ENCODE data around the gene DOK1.
A peak's percentile ranks its signal among the peaks of the same experiment; 100 is the strongest.

Gene DOK1

DNA sequence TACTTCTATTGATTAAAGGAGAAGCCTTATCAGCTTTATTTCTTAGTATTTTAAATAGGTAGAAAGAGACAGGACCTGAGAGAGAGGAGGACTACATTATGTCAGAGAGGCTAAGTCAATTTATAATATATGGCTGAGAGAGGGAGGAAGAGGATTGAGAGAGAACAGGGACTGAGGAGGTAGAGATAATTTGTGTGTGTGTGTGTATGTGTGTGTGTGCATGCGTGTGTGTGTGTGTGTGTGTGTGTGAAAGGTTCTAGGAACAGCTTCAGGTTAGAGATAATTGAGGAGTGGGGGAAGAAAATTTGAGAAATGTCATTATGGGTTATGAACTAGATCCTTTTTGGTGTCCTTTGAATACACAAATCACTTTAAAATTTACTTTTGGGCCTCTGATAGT is 15.2 kb downstream of the DOK1 start:
- no peak for DNase-seq (ENCODE audit: low spot score)

DNA sequence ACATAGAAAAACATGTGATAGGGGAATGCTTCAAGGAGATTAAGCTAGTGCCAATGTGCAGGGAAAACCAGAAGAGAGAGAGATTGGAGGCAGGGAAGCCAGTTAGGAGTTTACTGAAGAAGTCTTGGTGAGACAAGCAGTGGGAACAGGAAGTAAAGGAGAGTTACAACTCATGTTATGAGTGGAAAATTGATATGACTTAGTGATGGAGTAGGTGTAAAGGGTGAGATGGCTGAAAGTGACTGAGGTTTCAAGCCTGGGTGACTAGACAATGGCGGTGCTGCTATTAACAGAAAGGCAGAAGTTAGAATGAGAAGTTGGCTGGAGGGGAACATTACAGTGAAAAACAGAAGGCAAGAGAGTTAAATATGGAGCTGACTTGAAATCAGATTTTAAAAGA is 16.5 kb downstream of the DOK1 start:
- DNase-seq (ENCODE audit: low spot score): no peak

DNA sequence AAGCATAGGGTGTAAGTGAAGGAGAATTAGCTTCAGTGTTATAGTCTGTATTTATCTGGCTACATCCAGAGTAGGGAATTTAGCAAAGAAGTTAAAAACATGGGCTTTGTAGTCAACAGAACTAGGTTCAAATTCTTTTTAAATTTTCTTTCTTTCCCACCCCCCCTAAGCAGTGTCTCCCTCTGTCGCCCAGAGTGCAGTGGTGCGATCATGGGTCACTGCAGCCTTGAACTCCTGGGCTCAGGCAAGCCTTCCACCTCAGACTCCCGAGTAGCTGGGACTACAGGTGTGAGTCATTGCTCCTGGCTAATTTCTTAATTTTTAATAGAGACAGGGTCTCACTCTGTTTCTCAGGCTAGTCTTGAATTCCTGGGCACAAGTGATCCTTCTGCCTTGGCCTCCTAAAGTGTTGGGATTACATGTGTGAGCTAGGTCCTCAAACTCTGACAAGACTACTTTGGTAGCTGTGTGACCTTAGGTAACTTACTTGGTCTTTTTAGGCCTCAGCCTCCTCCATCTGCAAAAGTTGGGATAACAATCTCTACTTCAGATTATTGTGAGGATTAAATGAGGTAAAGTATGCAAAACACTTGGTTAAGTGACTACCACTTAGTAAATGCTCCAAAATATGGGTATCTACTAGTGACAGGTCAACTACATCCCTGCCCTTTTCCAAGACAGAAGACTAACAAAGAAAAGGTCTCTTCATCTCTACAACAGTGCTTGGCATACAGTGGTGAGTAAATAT is 17.8 kb downstream of the DOK1 start:
- no peak for DNase-seq (ENCODE audit: low spot score)

DNA sequence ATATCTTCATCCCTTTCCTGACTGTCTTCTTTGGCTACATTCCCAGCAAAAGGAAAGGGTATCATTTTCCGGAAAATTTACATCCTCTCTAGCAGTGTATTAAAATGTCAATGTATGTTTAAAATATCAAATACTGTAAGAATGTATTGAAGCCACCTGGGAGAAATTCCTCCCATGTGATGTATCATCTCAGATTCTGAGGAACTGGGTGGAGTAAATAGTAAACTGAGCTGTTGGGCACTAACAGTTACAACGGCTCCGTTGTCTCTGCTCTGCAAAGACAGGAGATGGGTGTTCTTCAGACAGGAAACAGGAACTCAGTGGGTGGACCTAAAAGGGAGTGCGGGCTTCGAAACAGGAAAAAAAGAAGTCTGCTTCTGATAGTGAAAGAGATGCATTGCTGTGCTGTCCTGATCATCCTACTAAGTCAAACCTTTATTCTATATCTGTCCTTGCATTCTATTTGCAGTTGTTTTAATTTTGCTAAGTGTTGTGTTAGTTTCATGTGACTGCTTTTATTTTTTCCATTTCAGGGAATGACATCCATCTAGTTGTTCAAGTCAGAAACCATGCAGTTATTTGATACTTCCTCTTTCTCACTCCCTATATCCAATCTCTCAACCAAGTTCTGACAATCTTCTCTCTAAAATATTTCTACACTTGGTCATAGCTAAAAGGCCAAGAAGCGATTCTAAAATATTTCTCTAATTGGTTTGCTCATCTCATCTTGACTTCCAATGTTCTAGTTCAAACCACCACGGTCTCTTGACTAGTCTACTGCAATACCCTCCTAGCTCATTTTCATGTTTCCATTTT is 19.4 kb downstream of the DOK1 start:
- no peak for DNase-seq (ENCODE audit: low spot score)

DNA sequence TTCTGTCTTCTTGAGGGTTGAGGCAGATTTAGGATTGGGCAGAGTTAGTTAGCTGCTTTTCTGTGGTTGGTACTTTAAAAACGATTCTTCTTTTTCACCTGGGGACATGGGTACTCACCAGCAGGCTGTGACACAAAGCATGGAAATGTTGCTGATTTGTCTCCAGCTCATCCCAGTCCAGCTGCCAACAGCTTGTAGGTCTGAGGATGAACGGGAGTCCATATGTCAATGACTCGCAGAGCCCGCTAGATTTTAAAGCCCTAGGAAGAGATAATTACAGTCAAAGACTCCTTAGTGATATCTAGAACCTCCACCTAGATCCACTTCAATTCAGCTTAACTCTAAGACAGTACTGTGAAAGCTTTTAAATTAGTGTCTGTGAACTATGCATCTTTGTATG is 20.8 kb downstream of the DOK1 start:
- no peak for DNase-seq (ENCODE audit: low spot score)

DNA sequence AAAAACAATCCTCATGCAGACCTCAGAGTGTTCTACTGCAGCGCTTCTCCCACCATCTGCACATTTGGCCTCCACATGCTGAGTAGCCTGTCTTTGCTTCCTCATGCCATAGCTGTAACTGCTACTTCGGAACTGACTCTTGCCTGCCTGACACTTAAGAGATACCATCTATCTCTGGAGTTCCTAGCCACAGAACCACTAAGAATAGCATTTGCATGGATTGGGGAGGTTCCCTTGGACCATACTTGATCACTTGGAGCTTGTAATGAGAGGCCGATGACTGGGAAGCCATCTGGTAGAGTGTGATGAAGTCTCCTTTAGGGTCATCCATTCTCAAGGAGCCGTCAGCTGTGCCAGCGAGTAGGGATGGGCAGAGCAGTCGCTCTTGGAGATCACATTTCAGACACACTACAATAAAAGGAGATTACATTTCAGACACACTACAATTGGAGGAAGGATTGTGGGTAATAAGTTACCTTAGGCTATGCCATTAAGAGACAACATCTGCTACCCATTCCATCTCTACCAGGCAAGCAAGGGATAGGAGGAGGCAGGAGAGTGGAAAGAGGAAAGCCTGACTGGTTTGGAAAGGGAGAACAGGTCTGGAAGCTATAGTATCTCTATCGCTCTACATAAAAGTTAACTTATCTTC is 21.8 kb downstream of the DOK1 start:
- DNase-seq (ENCODE audit: low spot score): no peak

DNA sequence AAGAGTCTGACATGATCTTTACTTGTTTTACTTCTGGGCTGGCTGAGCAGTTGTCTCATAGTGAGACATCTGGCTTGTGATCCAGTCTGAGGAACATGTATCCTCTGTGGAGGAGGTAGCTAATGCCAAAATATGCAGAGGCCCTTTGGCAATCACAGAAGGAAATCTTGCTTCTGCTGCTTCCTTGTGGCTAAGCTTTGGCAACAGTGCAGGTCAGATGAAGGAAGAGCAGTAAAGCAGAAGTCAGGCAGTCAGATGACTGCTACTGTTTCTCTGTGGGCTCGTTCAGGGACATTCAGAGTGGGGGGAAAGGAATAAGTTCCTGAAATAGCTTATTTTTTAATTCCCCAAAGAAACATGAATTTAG is 22.3 kb downstream of the DOK1 start:
- DNase-seq (ENCODE audit: low spot score): no peak

DNA sequence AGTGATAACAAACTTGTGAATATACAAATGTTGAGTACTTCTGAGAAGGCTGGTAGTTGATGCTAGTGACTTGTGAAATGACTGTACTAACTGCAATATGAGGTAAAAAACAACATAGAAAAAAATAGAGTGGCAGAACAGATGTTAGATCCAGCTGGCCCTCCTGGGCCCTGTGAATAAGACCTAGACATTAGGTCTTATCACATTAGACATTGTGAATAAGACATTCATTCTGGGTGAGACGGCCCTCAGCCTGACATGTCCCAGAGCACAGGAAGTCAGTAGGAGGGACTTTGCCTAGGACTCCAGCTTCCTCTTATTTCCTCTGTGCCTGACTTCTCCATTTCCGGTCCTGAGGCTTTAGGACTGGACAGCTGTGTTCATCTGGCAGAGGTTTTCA is 22.9 kb downstream of the DOK1 start:
- no peak for DNase-seq (ENCODE audit: low spot score)

DNA sequence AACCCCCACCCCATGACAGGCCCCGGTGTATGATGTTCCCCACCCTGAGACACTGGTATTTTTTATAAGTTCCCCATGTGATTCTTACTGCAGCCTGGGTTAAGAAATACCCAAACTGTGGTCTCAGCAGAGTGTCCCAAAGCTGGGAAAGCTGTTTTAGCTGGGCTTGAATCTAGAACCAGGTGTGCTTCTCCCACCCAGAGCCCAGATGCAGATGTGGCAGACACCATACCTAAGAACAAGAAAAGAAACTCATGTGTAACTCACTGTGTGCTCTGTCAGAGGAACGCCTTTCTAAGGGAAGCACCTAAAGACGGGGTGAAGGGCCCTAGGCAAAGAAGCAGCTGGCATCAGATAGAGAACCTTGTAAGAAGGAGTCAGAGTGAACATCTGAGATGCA is 23.9 kb downstream of the DOK1 start:
- DNase-seq (ENCODE audit: low spot score): no peak

DNA sequence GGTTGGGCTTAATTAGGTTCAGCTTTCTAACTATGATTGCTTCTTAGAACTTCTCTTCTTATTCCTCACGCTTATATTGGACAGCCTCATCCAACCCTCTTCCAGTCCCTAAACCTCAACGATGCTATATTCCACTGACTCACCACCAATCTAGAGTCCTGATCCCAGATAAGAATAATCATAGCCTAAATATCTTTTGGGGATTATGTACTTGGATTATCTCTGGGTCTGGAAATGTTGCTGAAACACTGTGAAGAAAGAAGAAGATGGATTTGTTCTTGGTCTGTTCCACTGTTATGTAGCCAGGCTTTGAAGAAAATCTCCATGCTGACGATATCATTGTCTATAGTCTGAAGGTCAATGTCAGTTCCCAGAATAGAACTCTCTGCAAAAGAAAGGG is 26.9 kb downstream of the DOK1 start:
- DNase-seq (ENCODE audit: low spot score): no peak

DNA sequence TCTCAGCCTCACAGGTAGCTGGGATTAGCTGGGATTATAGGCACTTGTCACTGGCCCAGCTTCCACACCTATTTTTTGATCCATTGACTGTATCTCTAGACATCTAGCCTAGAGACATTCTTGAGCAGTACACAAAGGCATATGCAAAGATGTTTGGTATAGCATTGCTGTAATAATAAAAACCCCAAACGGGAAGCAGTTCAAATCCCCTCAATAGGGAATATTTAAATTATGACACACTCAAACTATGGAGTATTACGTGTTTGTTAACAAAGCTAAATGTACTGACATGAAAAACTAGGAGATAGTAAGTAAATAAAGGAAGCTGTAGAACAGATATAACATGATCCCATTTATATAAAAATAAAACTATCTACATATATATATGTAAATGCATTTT is 27.7 kb downstream of the DOK1 start:
- no peak for DNase-seq (ENCODE audit: low spot score)

DNA sequence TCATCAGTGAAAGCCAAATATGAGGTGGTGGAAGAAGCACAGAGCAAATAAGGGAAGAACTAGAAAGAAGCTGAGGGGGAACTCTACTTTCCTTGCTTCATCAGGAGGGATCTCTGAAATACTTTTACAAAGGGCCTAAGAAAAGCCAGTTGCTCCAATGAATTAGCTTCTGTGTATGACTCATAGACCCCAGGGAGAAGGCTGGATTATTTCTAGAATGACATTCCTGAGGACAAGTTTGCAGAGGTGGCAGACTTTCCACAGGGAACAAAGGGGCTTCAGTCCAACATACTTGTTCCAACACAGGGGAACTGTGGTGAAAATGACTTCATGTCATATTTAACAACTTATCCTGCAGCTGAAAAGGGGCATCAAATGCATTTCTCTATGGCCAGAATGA is 29.0 kb downstream of the DOK1 start:
- DNase-seq (ENCODE audit: low spot score): no peak

DNA sequence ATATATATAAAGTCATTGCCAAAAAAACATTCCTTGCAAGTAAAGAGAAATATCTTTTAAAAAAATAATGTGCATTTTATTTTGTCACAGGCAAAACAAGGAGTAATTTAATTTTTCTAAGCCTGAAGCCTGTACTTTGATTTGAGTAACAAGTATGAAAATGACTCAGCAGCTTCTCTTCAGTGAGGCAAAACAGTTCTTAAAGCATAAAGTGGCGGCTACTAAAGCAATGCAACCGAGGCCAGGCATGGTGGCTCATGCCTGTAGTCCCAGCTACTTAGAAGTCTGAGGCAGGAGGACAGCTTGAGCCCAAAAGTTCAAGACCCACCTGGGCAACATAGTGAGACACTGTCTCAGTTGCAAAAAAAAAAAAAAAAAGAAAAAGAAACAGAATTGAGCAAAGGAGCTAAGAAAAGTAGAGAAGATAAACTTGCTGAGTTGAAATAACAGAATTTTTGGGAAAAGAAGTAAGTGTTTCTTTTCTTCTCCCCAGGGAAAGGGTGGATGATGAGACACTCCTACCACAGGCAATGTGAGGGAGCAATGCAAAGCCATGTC is 29.6 kb downstream of the DOK1 start:
- DNase-seq (ENCODE audit: low spot score): no peak

DNA sequence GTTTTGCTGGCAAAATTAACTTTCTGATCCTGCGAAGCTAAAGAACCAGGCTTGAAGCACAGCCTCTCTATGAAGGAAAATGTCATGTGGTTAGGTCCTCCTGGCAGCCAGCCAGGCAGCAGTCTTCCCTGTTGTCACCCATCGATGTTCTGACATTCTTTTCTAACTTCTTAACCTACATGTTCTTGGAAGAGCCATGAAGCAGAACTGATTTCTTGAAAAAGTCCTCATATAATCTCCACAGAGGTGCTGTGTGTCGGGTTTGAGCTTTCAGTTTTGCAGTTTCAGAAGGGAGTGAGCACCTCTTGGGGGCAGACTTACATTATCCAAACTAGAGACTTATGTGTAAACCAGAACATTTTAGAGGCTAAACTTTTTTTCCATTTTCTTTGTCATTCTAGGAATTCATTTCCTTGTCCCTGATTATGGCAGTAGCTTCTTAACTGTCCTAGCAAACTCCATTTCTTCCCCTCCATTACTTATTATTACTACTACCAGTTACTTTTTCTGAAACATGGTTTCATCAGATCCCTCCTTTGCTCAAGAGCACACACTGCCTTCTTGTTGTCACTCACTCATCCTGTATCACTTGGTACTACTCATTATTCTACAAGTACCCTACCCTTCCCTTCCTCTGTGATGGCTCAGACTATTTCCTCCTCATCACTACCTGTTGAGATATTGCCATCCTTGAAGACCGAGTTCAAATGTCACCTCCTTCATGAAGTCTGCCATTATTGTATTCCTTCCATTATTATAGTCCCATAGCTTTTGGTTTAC is 31.1 kb downstream of the DOK1 start:
- DNase-seq (ENCODE audit: low spot score): no peak

DNA sequence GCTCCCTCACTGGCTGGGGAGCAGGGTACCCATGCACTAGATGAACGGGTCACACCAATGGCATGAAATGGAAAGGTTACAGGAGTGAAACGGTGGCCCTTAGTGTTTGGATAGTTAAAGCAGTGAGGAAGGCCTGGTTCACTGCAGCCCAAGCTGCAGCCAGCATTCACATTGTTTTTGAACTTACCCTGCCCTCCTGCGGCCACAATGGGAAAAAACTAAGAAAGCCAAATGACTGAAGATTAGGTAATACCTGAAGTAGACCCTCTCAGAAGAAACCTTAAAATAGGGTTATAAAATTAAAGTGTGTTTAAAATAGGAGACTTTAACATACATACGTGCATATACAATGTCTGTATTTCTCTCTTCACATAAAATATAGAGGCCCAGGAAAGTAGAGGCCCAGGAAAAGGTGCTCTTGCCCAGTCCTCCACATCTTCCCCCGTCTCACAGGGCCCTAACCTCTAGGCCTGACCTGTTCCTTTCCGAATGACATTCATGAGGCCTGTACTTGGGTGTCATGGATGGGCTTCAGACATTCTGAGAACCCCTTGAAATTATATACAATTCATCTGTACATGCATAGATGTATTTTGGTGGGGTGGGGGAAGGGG is 33.3 kb downstream of the DOK1 start:
- peak; percentile 75 for DNase-seq (ENCODE audit: low spot score)

DNA sequence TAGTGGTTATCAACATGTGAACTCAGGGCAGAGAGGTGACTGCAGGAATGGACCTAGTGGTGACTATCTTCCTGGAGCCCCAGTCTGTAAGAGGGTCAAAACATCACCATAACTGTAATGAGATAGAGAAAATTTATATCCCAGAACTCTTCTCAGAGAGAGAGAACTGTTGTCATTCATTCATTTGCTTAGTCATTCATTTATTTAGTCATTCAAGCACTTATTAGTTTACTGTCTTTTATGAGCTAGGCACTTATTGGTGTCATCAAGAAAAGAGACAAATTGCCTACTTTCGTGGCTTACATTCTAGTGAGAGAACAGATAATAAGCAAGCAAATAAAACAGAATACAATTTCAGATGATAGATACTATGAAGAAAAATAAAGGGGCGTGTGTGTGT is 34.1 kb downstream of the DOK1 start:
- DNase-seq (ENCODE audit: low spot score): no peak

DNA sequence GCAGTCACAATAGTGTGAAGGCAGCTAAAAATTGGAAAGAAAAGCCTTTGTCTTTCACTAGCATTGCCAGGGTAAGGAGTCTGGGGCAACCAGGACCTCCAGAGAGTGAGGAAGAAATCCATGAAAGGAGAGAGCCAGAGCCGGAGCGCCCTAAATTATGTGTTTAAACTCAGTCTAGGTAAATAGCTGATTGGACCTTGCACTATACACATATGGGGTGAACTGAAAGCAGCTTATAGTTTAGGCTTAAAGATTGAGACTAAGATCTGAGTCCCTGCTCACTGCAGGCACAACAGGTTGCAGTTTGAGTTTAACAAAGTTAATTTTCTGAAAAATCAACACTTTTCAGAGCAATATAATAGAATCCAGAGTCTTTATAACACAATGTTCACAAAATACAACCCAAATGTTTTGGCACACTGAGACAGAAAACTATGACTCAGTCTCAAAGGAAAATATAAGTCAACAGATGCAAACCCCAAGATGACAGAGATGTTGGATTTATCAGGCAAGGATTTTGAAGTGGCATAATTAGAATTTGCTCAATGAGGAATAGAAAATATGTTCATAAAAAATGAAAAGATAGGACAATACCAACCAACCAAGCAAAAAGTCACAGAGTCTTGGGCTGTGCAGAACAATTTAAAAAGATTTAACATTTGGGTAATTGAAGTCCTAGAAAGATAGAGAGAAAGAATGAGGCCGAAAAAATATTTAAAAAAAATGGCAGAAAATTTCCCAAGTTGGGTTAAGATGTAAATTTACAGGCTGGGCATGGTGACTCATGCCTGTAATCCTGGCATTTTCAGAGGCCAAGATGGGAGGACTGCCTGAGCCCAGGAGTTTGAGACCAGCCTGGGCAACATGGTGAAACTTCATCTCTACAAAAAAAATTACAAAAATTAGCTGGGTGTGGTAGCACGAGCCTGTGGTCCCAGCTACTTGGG is 39.6 kb downstream of the DOK1 start:
- DNase-seq (ENCODE audit: low spot score): no peak

DNA sequence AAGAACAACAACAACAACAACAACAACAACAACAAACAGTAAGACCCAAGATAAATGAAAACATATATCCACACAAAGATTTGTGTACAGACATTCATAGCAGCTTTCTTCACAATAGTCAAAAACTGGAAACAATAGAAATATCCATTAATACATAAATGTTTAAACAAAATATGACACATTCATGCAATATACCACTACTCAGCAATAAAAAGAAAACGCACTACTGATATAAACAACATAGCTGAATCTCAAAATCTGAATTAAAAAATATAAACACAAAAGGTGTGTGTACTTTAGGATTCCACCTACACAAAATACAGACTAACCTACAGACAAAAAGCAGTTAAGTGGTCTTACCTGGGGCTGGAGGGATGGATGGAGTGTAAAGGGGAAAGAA is 42.1 kb downstream of the DOK1 start:
- no peak for DNase-seq (ENCODE audit: low spot score)

DNA sequence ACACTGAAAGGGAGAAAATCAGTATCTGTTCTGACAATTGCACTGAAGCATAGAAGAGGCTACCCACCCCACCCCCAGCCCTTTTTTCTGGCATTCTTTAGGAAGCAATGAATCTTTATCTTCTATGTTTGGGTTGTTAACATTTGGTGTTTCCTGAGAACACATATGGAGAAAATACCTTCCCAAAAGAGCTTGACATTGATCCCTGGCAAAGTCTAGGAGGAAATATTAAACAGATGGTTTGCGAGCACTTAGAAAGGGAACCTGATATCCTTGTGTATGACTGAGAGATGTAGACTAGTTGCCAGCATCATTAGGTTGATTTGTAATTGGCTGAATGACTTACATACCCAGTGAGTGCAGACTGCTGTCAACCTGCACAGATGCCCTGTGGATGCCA is 42.9 kb downstream of the DOK1 start:
- DNase-seq (ENCODE audit: low spot score): no peak

DNA sequence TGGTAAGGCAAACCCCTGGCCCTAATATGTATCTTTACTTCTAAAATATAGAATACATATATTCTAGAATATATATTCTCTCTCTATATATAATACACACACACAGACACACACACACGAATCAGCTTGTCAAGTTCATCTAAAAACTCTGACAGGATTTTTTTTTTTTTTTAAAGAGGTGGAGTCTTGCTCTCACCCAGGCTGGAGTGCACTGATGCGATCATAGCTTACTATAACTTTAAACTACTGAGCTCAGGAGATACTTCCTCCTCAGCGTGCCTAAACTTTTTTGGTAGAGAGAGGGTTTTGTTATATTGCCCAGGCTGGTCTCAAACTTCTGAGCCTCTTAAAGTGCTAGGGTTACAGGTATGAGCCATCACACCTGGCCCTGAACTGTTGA is 45.2 kb downstream of the DOK1 start:
- no peak for DNase-seq (ENCODE audit: low spot score)
